ENCODE data around the gene FBXO15. TPM values are rescaled to one million over a fixed set of nuclear protein-coding genes. Genes with fewer than 3 reads are reported as not detected.

Gene FBXO15
- total and polyA plus RNA-seq, 3 donors from 2014 or later: 20.8 to 46.0 (median 39.1) TPM

GRCh38 chr18:74137920-74138538 is 9.6 kb downstream of the FBXO15 start:
- Histone ChIP-seq H3K27me3 (no peaks in the 10 kb centered on the region), H3K36me3 (ENCODE audit: low read depth, missing control alignments) (no peaks in the 10 kb centered on the region), H3K4me1 (no peaks in the 10 kb centered on the region), H3K4me3 (no peak overlapping the region), H3K9me3 (no peaks in the 10 kb centered on the region), H3K27ac (no peak overlapping the region)
- no peak for DNase-seq
- no peak for TF ChIP-seq POLR2A (IDR thresholded peaks at IDR 0.05)
- no peak for TF ChIP-seq CTCF (IDR thresholded peaks at IDR 0.05)
- 92% methylated on average over 12 of the region's 12 CpGs for WGBS, 2 donors
- intact Hi-C loops (cut with DNase I; ENCODE audit: low total_unique reads): no loop called here

- Histone ChIP-seq H3K27ac (no peak overlapping the region), H3K4me1 (no peaks in the 10 kb centered on the region), H3K4me3 (no peak overlapping the region), H3K9me3 (no peaks in the 10 kb centered on the region), H3K27me3 (no peaks in the 10 kb centered on the region), H3K36me3 (ENCODE audit: low read depth, missing control alignments) (no peaks in the 10 kb centered on the region)
- intact Hi-C loops (cut with DNase I; ENCODE audit: low total_unique reads): no loop called here
- no peak for DNase-seq
- TF ChIP-seq CTCF (IDR thresholded peaks at IDR 0.05): no peak
- no peak for TF ChIP-seq POLR2A (IDR thresholded peaks at IDR 0.05)
- WGBS, 2 donors: 84 to 87% methylated on average over 3 of the region's 3 CpGs
These were observed 15.4 kb downstream of the FBXO15 start for GRCh38 chr18:74132201-74132600.

GRCh38 chr18:74131124-74131523 is 16.5 kb downstream of the FBXO15 start:
- no peaks in the 10 kb centered on the region for H3K36me3 ChIP-seq (ENCODE audit: low read depth, missing control alignments)
- no peak overlapping the region for H3K4me3 ChIP-seq
- H3K4me1 ChIP-seq: no peaks in the 10 kb centered on the region
- intact Hi-C loops (cut with DNase I; ENCODE audit: low total_unique reads): no loop called here
- no peak for DNase-seq
- TF ChIP-seq CTCF (IDR thresholded peaks at IDR 0.05): no peak
- no peak for TF ChIP-seq POLR2A (IDR thresholded peaks at IDR 0.05)
- H3K27ac ChIP-seq: no peak overlapping the region
- 88 to 95% methylated on average over 3 of the region's 3 CpGs for WGBS, 2 donors
- no peaks in the 10 kb centered on the region for H3K27me3 ChIP-seq
- no peaks in the 10 kb centered on the region for H3K9me3 ChIP-seq

- Histone ChIP-seq H3K4me1 (no peaks in the 10 kb centered on the region), H3K9me3 (no peaks in the 10 kb centered on the region), H3K36me3 (ENCODE audit: low read depth, missing control alignments) (no peaks in the 10 kb centered on the region), H3K27ac (no peak overlapping the region), H3K27me3 (no peaks in the 10 kb centered on the region), H3K4me3 (no peak overlapping the region)
- intact Hi-C loops (cut with DNase I; ENCODE audit: low total_unique reads): no loop called here
- no peak for DNase-seq
- 81 to 85% methylated on average over 3 of the region's 3 CpGs for WGBS, 2 donors
- TF ChIP-seq CTCF (IDR thresholded peaks at IDR 0.05) (no peak), POLR2A (IDR thresholded peaks at IDR 0.05) (no peak)
These were observed 19.5 kb downstream of the FBXO15 start for GRCh38 chr18:74128159-74128558.
